Omental fat pad (tissue), 4 donors: Measurements from ENCODE around the gene MN1. TPM values are rescaled to one million over a fixed set of nuclear protein-coding genes. Genes with fewer than 3 reads are reported as not detected.
A peak's percentile ranks its signal among the peaks of the same experiment; 100 is the strongest.

ENCODE experiments used
- ATAC-seq: fragments of 150-250 bp; one replicate; pipeline ENCODE4 v1.9.1; 2016; ENCODE audit warnings: mild to moderate bottlenecking, moderate library complexity; ENCODE audit not compliant: low FRiP score
- DNase-seq: peaks from one replicate; pipeline ENCODE4 v3.0.0-alpha.2; 2019; ENCODE audit warnings: low spot score
- CTCF ChIP-seq, 3 donors: fragments of 450-650 bp; IDR thresholded peaks; one replicate each; pipeline ENCODE4 v1.5.1; 2016 to 2017; ENCODE audit warnings: antibody characterized with exemption in 3 of 3, mild to moderate bottlenecking in 3 of 3, moderate library complexity in 2 of 3
- total RNA-seq, 4 donors: library from RNA; depleted of rRNA; stranded (reverse); fragments of >200 nt; gene quantifications; one replicate each; pipeline ENCODE4 v1.1.0, GENCODE V29; 2016

MN1 gene
- total RNA-seq, 4 donors from 2014 or later: 4.8 to 16.5 (median 8.9) TPM

- no peak for TF ChIP-seq CTCF (IDR thresholded peaks at IDR 0.05)
- DNase-seq: no peak
- no peak for ATAC-seq
These were observed 78.4 kb downstream of the MN1 start for GRCh38 chr22:27723158-27723557.

- no peak for TF ChIP-seq CTCF (IDR thresholded peaks at IDR 0.05)
- no peak for DNase-seq
- no peak for ATAC-seq
These were observed 80.7 kb downstream of the MN1 start for GRCh38 chr22:27720860-27721259.

GRCh38 chr22:27719535-27720227, 81.9 kb downstream of the MN1 start:
- DNase-seq: no peak
- ATAC-seq: no peak
- TF ChIP-seq CTCF (IDR thresholded peaks at IDR 0.05): no peak

- no peak for TF ChIP-seq CTCF (IDR thresholded peaks at IDR 0.05)
- no peak for DNase-seq
- ATAC-seq: no peak
These were observed 82.6 kb downstream of the MN1 start for GRCh38 chr22:27719036-27719347.

GRCh38 chr22:27718186-27719035, 83.1 kb downstream of the MN1 start:
- TF ChIP-seq CTCF (IDR thresholded peaks at IDR 0.05): no peak
- ATAC-seq: peak; percentile 98
- peak; percentile 77 for DNase-seq

GRCh38 chr22:27717094-27717493, 84.5 kb downstream of the MN1 start:
- no peak for ATAC-seq
- DNase-seq: no peak
- TF ChIP-seq CTCF (IDR thresholded peaks at IDR 0.05): no peak

- no peak for ATAC-seq
- DNase-seq: no peak
- no peak for TF ChIP-seq CTCF (IDR thresholded peaks at IDR 0.05)
These were observed 85.5 kb downstream of the MN1 start for GRCh38 chr22:27716074-27716473.
